Ovary (tissue), 9 donors: Measurements from ENCODE around the gene ARHGEF40. TPM values are rescaled to one million over a fixed set of nuclear protein-coding genes. Genes with fewer than 3 reads are reported as not detected.

Experiments
- DNase-seq, 5 donors: peaks; one replicate each; pipeline ENCODE4 v3.0.0-alpha.2; 2019 to 2020
- H3K27ac ChIP-seq, 2 donors: fragments of 200-600 bp; one replicate each; pipeline versions ENCODE4 v1.5.1 to v1.8.0; 2019 to 2022
- H3K27me3 ChIP-seq: fragments of 200-600 bp; one replicate; pipeline ENCODE4 v1.8.0; 2022
- H3K36me3 ChIP-seq: fragments of 200-600 bp; sonication (generic); one replicate; pipeline ENCODE4 v1.5.1; 2019
- H3K4me1 ChIP-seq: one replicate; pipeline ENCODE4 v1.8.1; 2013; ENCODE audit warnings: mild to moderate bottlenecking, moderate library complexity; ENCODE audit not compliant: insufficient read depth
- H3K4me3 ChIP-seq: fragments of 200-600 bp; sonication (generic); one replicate; pipeline ENCODE4 v1.5.1; 2017
- H3K9me3 ChIP-seq, 2 donors: fragments of 200-600 bp in 1 of 2; sonication (generic) in 1 of 2; one replicate each; pipeline versions ENCODE4 v1.5.1 to v1.8.1; 2013 to 2019; ENCODE audit warnings: mild to moderate bottlenecking in 1 of 2, moderate library complexity in 1 of 2
- CTCF ChIP-seq, 3 donors: fragments of 450-650 bp in 2 of 3; fragments of 200-600 bp in 1 of 3; IDR thresholded peaks; one replicate each; pipeline versions ENCODE4 v1.5.1 to v1.8.0; 2016 to 2022; ENCODE audit warnings: antibody characterized with exemption in 3 of 3, mild to moderate bottlenecking in 1 of 3
- EP300 ChIP-seq: sonication (generic); formaldehyde crosslinking; IDR thresholded peaks from one replicate; pipeline ENCODE4 v1.6.1; 2017; ENCODE audit warnings: antibody characterized with exemption
- POLR2A ChIP-seq: fragments of 450-650 bp; IDR thresholded peaks from one replicate; pipeline ENCODE4 v1.6.1; 2017; ENCODE audit warnings: antibody characterized with exemption, mild to moderate bottlenecking, moderate library complexity
- WGBS, 3 donors: extraction: QIAGEN DNeasy Blood & Tissue Kit in 1 of 3; methylation state at CpG; one replicate each; pipeline versions ENCODE4 v1.1.5 to v1.1.7; 2013 to 2017; 5-methylcytosine and 5-hydroxymethylcytosine counted together
- intact Hi-C, 4 donors: fragments of 100-400 bp; cut with DNase I; formaldehyde crosslinking; loops; one replicate each; pipeline versions ENCODE4 v1.11.0 to v1.15.1; 2022 to 2023
- polyA plus RNA-seq, 2 donors: library from polyadenylated mRNA; stranded (reverse); fragments of 200-250 nt in 1 of 2; fragments of 350-450 nt in 1 of 2; fragmentation: Illumina TruSeq in 1 of 2; extraction: RNeasy Lipid Tissue Mini Kit (QIAGEN cat#74804) in 1 of 2; gene quantifications; one replicate each; pipeline ENCODE4 v1.2.3, GENCODE V29; 2013 to 2014
- total RNA-seq, 7 donors: library from RNA; depleted of rRNA in 2 of 7; stranded (reverse); fragments of >200 nt in 2 of 7; fragmentation: NEBNext Ultra II Directional in 3 of 7; extraction: Animal tissue kit (Norgen Biotek cat#: 25700) in 3 of 7; gene quantifications; one replicate each; pipeline versions ENCODE4 v1.1.0 to v1.2.4, GENCODE V29; 2016 to 2023
- donor health status: DM: no; HTN: no; CAD: no; lungs with moderate emphysema.
- donor health status: DM: no; HTN: no; CAD: no.
- donor health status: Bipolar disorder and iron deficiency.
- donor health status: DM: yes; HTN: yes; CAD: no.
- donor health status: DM: no; HTN: no; CAD: no.
- donor health status: DM: yes; HTN: yes; CAD: no.

ARHGEF40 gene
- total and polyA plus RNA-seq, 9 donors = 29.8 to 98.3 (median 52.4) TPM

GRCh38 chr14:21098076-21098891 lies 28.2 kb downstream of the ARHGEF40 start, which contains the start of gene ZNF219:
Gene ZNF219 (minus strand): TSS chr14:21098655. CDS start chr14:21093591, 5,064 bp downstream.
- DNase-seq = peak; percentile 69 to 82 (median 79)
- intact Hi-C loops = loop anchor here in 1 of 4 donors (10.0 kb wide), 1 partner anchor 413 kb away; the partner anchor contains the start of genes ANG and RNASE4
- Histone ChIP-seq H3K27ac (peak within 1 kb of the TSS; percentile 87 to 100), H3K4me3 (peak within 1 kb of the TSS; percentile 71), H3K9me3 (no peaks in the 10 kb centered on the region), H3K4me1 (peaks cover 2% of the 10 kb centered on the region), H3K27me3 (no peaks in the 10 kb centered on the region), H3K36me3 (no peaks in the 10 kb centered on the region)
- TF ChIP-seq CTCF (IDR thresholded peaks at IDR 0.05) (no peak), EP300 (no peak), POLR2A (no peak)
- 0 to 4% (median 1%) methylated on average over 12 to 69 of the region's 90 CpGs for WGBS, 3 donors

- intact Hi-C loops = loop anchor here in 1 of 4 donors (10.0 kb wide), 1 partner anchor 414 kb away; the partner anchor contains the start of genes ANG and RNASE4
- Histone ChIP-seq H3K9me3 (no peaks in the 10 kb centered on the region), H3K4me3 (peak overlapping the region; percentile 71), H3K36me3 (no peaks in the 10 kb centered on the region), H3K27ac (peak overlapping the region; percentile 87 to 100), H3K4me1 (peaks cover 2% of the 10 kb centered on the region), H3K27me3 (no peaks in the 10 kb centered on the region)
- WGBS, 3 donors = 2 to 3% (median 3%) methylated on average over 16 of the region's 16 CpGs
- DNase-seq = no peak
- TF ChIP-seq CTCF (IDR thresholded peaks at IDR 0.05) (no peak), POLR2A (no peak), EP300 (no peak)
Measured at GRCh38 chr14:21098892-21099595, 28.9 kb downstream of the ARHGEF40 start.

GRCh38 chr14:21099596-21099985 lies 29.5 kb downstream of the ARHGEF40 start:
- no peaks in the 10 kb centered on the region for H3K36me3 ChIP-seq
- peak overlapping the region; percentile 87 to 100 for H3K27ac ChIP-seq
- intact Hi-C loops = loop anchor here in 1 of 4 donors (10.0 kb wide), 1 partner anchor 415 kb away; the partner anchor contains the start of genes ANG and RNASE4
- TF ChIP-seq POLR2A = no peak
- no peak for TF ChIP-seq EP300
- TF ChIP-seq CTCF (IDR thresholded peaks at IDR 0.05) = no peak
- 53 to 56% (median 54%) methylated on average over 5 of the region's 5 CpGs for WGBS, 3 donors
- no peaks in the 10 kb centered on the region for H3K9me3 ChIP-seq
- peaks cover 3% of the 10 kb centered on the region for H3K4me1 ChIP-seq
- H3K4me3 ChIP-seq = peak overlapping the region; percentile 71
- no peaks in the 10 kb centered on the region for H3K27me3 ChIP-seq
- no peak for DNase-seq

GRCh38 chr14:21100931-21101330 lies 30.8 kb downstream of the ARHGEF40 start, which contains the start of gene TMEM253:
Gene TMEM253 (plus strand): TSS chr14:21101066. CDS start chr14:21101344, 278 bp downstream.
- 77 to 88% (median 87%) methylated on average over 5 of the region's 5 CpGs for WGBS, 3 donors
- intact Hi-C loops = loop anchor here (5.0 to 10.0 kb wide), 5 partner anchors 34 to 416 kb away; partner anchors contain the start of genes ANG (in 1 of the 4), HNRNPC (in 1 of the 4) and RNASE4 (in 1 of the 4)
- peaks cover 4% of the 10 kb centered on the region for H3K4me1 ChIP-seq

More at GRCh38 chr14:21100931-21101330, 30.8 kb downstream of the ARHGEF40 start, which contains the start of gene TMEM253:
- Histone ChIP-seq H3K27me3 (no peaks in the 10 kb centered on the region), H3K9me3 (no peaks in the 10 kb centered on the region), H3K36me3 (no peaks in the 10 kb centered on the region), H3K4me3 (no peak within 1 kb of the TSS), H3K27ac (no peak within 1 kb of the TSS)
- DNase-seq = no peak
- TF ChIP-seq EP300 = no peak
- no peak for TF ChIP-seq CTCF (IDR thresholded peaks at IDR 0.05)
- no peak for TF ChIP-seq POLR2A
